KMS-11 (cell line): Measurements from ENCODE around the gene MRPS10.

ENCODE experiments used
- H2AFZ ChIP-seq: fragments of 200-600 bp; sonication (generic); 2 replicates; pipeline ENCODE4 v1.6.1; 2016; ENCODE audit warnings: antibody characterized with exemption, mixed run types, low read depth
- H3K27ac ChIP-seq: fragments of 200-600 bp; sonication (generic); 2 replicates; pipeline ENCODE4 v1.6.1; 2016; ENCODE audit warnings: mild to moderate bottlenecking, mixed run types
- H3K27me3 ChIP-seq: fragments of 200-600 bp; sonication (generic); 2 replicates; pipeline ENCODE4 v1.6.1; 2017; ENCODE audit warnings: mild to moderate bottlenecking, low read depth, mixed run types, moderate library complexity; ENCODE audit not compliant: insufficient read depth
- H3K36me3 ChIP-seq: fragments of 200-600 bp; sonication (generic); 2 replicates; pipeline ENCODE4 v1.6.1; 2017; ENCODE audit warnings: mild to moderate bottlenecking, mixed run types; ENCODE audit not compliant: insufficient read depth
- H3K4me1 ChIP-seq: fragments of 200-600 bp; sonication (generic); 2 replicates; pipeline ENCODE4 v1.6.1; 2016; ENCODE audit warnings: mild to moderate bottlenecking, low read depth, mixed run types; ENCODE audit not compliant: poor library complexity, severe bottlenecking
- H3K4me2 ChIP-seq: fragments of 200-600 bp; sonication (generic); 2 replicates; pipeline ENCODE4 v1.7.0; 2016; ENCODE audit warnings: mild to moderate bottlenecking, mixed run types
- H3K4me3 ChIP-seq: fragments of 200-600 bp; sonication (generic); IDR thresholded peaks from 2 replicates; pipeline ENCODE4 v1.6.1; 2017; ENCODE audit warnings: low read depth, low read length, mixed read lengths; ENCODE audit not compliant: insufficient read depth
- H3K79me2 ChIP-seq: fragments of 200-600 bp; sonication (generic); 2 replicates; pipeline ENCODE4 v1.6.1; 2016; ENCODE audit warnings: low read depth, mixed run types; ENCODE audit not compliant: insufficient read depth
- H3K9ac ChIP-seq: fragments of 200-600 bp; sonication (generic); 2 replicates; pipeline ENCODE4 v1.6.1; 2016; ENCODE audit warnings: mild to moderate bottlenecking, mixed run types
- H4K20me1 ChIP-seq: fragments of 200-600 bp; sonication (generic); 2 replicates; pipeline ENCODE4 v1.6.1; 2016; ENCODE audit warnings: mild to moderate bottlenecking, mixed run types; ENCODE audit not compliant: insufficient read depth
- CTCF ChIP-seq: fragments of 200-600 bp; sonication (generic); conservative IDR thresholded peaks from 2 replicates; pipeline ENCODE4 v1.6.1; 2017; ENCODE audit warnings: low read depth, mild to moderate bottlenecking, antibody characterized with exemption, low read length, moderate library complexity, mixed read lengths

MRPS10 gene

GRCh38 chr6:42243046-42243445, 25.4 kb upstream of the MRPS10 start:
- no peak for TF ChIP-seq CTCF
- no peaks in the 10 kb centered on the region for H3K36me3 ChIP-seq
- no peak overlapping the region for H2AFZ ChIP-seq

GRCh38 chr6:42241915-42242314, 24.3 kb upstream of the MRPS10 start:
- no peak overlapping the region for H2AFZ ChIP-seq

More at GRCh38 chr6:42243046-42243445, 25.4 kb upstream of the MRPS10 start:
- no peak overlapping the region for H3K4me2 ChIP-seq
- H3K79me2 ChIP-seq: no peaks in the 10 kb centered on the region
- H3K9ac ChIP-seq: no peak overlapping the region
- H3K27me3 ChIP-seq: no peaks in the 10 kb centered on the region
- no peak overlapping the region for H3K27ac ChIP-seq
- H3K4me3 ChIP-seq: no peak overlapping the region
- H3K4me1 ChIP-seq: no peaks in the 10 kb centered on the region
- H4K20me1 ChIP-seq: no peaks in the 10 kb centered on the region

GRCh38 chr6:42239736-42240375, 22.2 kb upstream of the MRPS10 start:
- no peak for TF ChIP-seq CTCF
- no peaks in the 10 kb centered on the region for H3K27me3 ChIP-seq

More at GRCh38 chr6:42241915-42242314, 24.3 kb upstream of the MRPS10 start:
- TF ChIP-seq CTCF: no peak
- Histone ChIP-seq H3K36me3 (no peaks in the 10 kb centered on the region), H3K4me2 (no peak overlapping the region), H3K79me2 (no peaks in the 10 kb centered on the region), H3K9ac (no peak overlapping the region), H4K20me1 (no peaks in the 10 kb centered on the region), H3K27me3 (no peaks in the 10 kb centered on the region), H3K4me3 (no peak overlapping the region), H3K27ac (no peak overlapping the region), H3K4me1 (no peaks in the 10 kb centered on the region)

GRCh38 chr6:42239333-42239732, 21.7 kb upstream of the MRPS10 start:
- H3K27me3 ChIP-seq: no peaks in the 10 kb centered on the region
- no peaks in the 10 kb centered on the region for H4K20me1 ChIP-seq
- TF ChIP-seq CTCF: no peak
- no peaks in the 10 kb centered on the region for H3K4me1 ChIP-seq
- no peak overlapping the region for H2AFZ ChIP-seq
- no peaks in the 10 kb centered on the region for H3K79me2 ChIP-seq
- H3K4me3 ChIP-seq: no peak overlapping the region
- no peak overlapping the region for H3K9ac ChIP-seq
- H3K27ac ChIP-seq: no peak overlapping the region
- H3K36me3 ChIP-seq: no peaks in the 10 kb centered on the region
- H3K4me2 ChIP-seq: no peak overlapping the region

More at GRCh38 chr6:42239736-42240375, 22.2 kb upstream of the MRPS10 start:
- no peak overlapping the region for H2AFZ ChIP-seq
- H4K20me1 ChIP-seq: no peaks in the 10 kb centered on the region
- no peaks in the 10 kb centered on the region for H3K79me2 ChIP-seq
- H3K4me2 ChIP-seq: no peak overlapping the region
- no peak overlapping the region for H3K9ac ChIP-seq
- H3K4me3 ChIP-seq: no peak overlapping the region
- H3K36me3 ChIP-seq: no peaks in the 10 kb centered on the region
- H3K27ac ChIP-seq: no peak overlapping the region
- H3K4me1 ChIP-seq: no peaks in the 10 kb centered on the region
